Measurements from ENCODE around the gene SLC9A1. TPM values are rescaled to one million over a fixed set of nuclear protein-coding genes. Genes with fewer than 3 reads are reported as not detected.

Gene SLC9A1
- total and polyA plus RNA-seq, 10 of the 15 experiments (the other 5 are each of a cell fraction or from before 2014, with no cell fraction given) = 0.87 to 21.4 (median 4.3) TPM

GRCh38 chr1:27166351-27166802, 11.5 kb upstream of the SLC9A1 start:
- Histone ChIP-seq H3K4me2 (ENCODE audit: control insufficient read depth, insufficient read depth) (no peak overlapping the region), H2AFZ (ENCODE audit: control insufficient read depth, low read depth, low read length) (no peak overlapping the region), H3K79me2 (ENCODE audit: control insufficient read depth, insufficient read depth, low read length) (no peaks in the 10 kb centered on the region), H3K27me3 (replicated peaks in 1 of 2; ENCODE audit: control insufficient read depth in 2 of 2, insufficient read depth in 2 of 2, low read length in 1 of 2) (no peaks in the 10 kb centered on the region), H3K9ac (ENCODE audit: control insufficient read depth, insufficient read depth, low read length) (no peak overlapping the region), H3K4me1 (ENCODE audit: control insufficient read depth, insufficient read depth, low read length) (peaks cover 8% of the 10 kb centered on the region), H3K4me3 (no peak overlapping the region), H3K27ac (ENCODE audit: control insufficient read depth, insufficient read depth) (no peak overlapping the region), H3K36me3 (ENCODE audit: control insufficient read depth in 2 of 2, insufficient read depth in 2 of 2, low read length in 1 of 2) (no peaks in the 10 kb centered on the region), H3K9me3 (replicated peaks; ENCODE audit: control insufficient read depth, insufficient read depth, low read length) (no peaks in the 10 kb centered on the region), H4K20me1 (ENCODE audit: control insufficient read depth, insufficient read depth) (no peaks in the 10 kb centered on the region)
- no peak for FAIRE-seq
- ChIA-PET CTCF (interaction anchor here (0.8 to 1.0 kb wide), 3 partner anchors 51 to 134 kb away, joined by 3 read pairs; no protein-coding TSS in a partner anchor), RAD21 (ENCODE audit: unreplicated experiment) (interaction anchor here (2.1 kb wide), 1 partner anchor 54 kb away, joined by 5 read pairs; no protein-coding TSS in a partner anchor), POLR2A (interaction anchor here (0.8 kb wide), 1 partner anchor 86 kb away, joined by 3 read pairs; no protein-coding TSS in a partner anchor), SMC1A (ENCODE audit: uncharacterized antibody, unreplicated experiment) (interaction anchor here (1.0 kb wide), 2 partner anchors 9 to 14 kb away, joined by 3 read pairs; no protein-coding TSS in a partner anchor)
- no TSS peak for BruUV-seq (replicated peaks)
- DNase-seq (ENCODE audit: low read depth, low spot score) = no peak
- TF ChIP-seq BMI1 (IDR thresholded peaks at IDR 0.05; ENCODE audit: borderline replicate concordance) = no peak
- TF ChIP-seq SMC3 (IDR thresholded peaks at IDR 0.05; ENCODE audit: borderline replicate concordance, low read length) = no peak
- no peak for TF ChIP-seq RUNX3 (IDR thresholded peaks at IDR 0.05; ENCODE audit: low read length)
- no peak for TF ChIP-seq GABPA (IDR thresholded peaks at IDR 0.05; ENCODE audit: low read depth)
- TF ChIP-seq GATAD2B (conservative IDR thresholded peaks at IDR 0.05; ENCODE audit: low read depth) = no peak
- TF ChIP-seq, protein P1, sequence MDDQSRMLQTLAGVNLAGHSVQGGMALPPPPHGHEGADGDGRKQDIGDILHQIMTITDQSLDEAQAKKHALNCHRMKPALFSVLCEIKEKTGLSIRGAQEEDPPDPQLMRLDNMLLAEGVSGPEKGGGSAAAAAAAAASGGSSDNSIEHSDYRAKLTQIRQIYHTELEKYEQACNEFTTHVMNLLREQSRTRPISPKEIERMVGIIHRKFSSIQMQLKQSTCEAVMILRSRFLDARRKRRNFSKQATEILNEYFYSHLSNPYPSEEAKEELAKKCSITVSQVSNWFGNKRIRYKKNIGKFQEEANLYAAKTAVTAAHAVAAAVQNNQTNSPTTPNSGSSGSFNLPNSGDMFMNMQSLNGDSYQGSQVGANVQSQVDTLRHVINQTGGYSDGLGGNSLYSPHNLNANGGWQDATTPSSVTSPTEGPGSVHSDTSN (IDR thresholded peaks at IDR 0.05; ENCODE audit: insufficient replicate concordance, low read depth, low read length) = no peak
- TF ChIP-seq SMAD1 (IDR thresholded peaks at IDR 0.05; ENCODE audit: low read depth, partially characterized antibody) = no peak
- no peak for TF ChIP-seq RELB (IDR thresholded peaks at IDR 0.05; ENCODE audit: low read depth)
- TF ChIP-seq NBN (IDR thresholded peaks at IDR 0.05) = no peak
- no peak for TF ChIP-seq RAD51 (IDR thresholded peaks at IDR 0.05)
- no peak for TF ChIP-seq DPF2 (IDR thresholded peaks at IDR 0.05)
- TF ChIP-seq, protein P2, sequence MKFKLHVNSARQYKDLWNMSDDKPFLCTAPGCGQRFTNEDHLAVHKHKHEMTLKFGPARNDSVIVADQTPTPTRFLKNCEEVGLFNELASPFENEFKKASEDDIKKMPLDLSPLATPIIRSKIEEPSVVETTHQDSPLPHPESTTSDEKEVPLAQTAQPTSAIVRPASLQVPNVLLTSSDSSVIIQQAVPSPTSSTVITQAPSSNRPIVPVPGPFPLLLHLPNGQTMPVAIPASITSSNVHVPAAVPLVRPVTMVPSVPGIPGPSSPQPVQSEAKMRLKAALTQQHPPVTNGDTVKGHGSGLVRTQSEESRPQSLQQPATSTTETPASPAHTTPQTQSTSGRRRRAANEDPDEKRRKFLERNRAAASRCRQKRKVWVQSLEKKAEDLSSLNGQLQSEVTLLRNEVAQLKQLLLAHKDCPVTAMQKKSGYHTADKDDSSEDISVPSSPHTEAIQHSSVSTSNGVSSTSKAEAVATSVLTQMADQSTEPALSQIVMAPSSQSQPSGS (IDR thresholded peaks at IDR 0.05; ENCODE audit: low read length) = no peak
- TF ChIP-seq FOXM1 (IDR thresholded peaks at IDR 0.05; ENCODE audit: low read depth, low read length) = no peak
- no peak for TF ChIP-seq BCL11A (IDR thresholded peaks at IDR 0.05; ENCODE audit: low read depth, low read length)
- no peak for TF ChIP-seq RB1 (IDR thresholded peaks at IDR 0.05; ENCODE audit: borderline replicate concordance)
- intact Hi-C loops (cut with micrococcal nuclease; ENCODE audit: unreplicated experiment) = no loop called here
- 50% methylated on average over 1 of the region's 1 CpG for WGBS (ENCODE audit: insufficient coverage, insufficient replicate concordance, low lambda C conversion rate, missing lambda C conversion rate)
- in situ Hi-C loops (cut with MboI) = no loop called here
- ATAC-seq = no peak

Measured in GM12878 (cell line).